IMR-90 (cell line): ENCODE data around the gene CAV3. TPM values are rescaled to one million over a fixed set of nuclear protein-coding genes. Genes with fewer than 3 reads are reported as not detected.

Experiments used
- ATAC-seq: fragments of 200-7000 bp; cut with Tn5 transposase; 2 replicates; pipeline ENCODE4 v1.9.1; 2020; ENCODE audit warnings: low read depth, mild to moderate bottlenecking, moderate library complexity
- Bru-seq: library from RNA; stranded (reverse); fragments of 400-500 nt; gene quantifications from one replicate; lab custom pipeline; 2021; lab: Mats Ljungman, UMichigan
- BruChase-seq, 2 experiments: library from RNA; stranded (reverse); fragments of 400-500 nt; gene quantifications; one replicate each; lab custom pipeline; 2021; lab: Mats Ljungman, UMichigan
- BruUV-seq: library from RNA; stranded (reverse); fragments of 400-500 nt; replicated peaks from 2 replicates; lab custom pipeline; 2021; lab: Mats Ljungman, UMichigan
- CTCF ChIA-PET: fragments of 300-600 bp; formaldehyde crosslinking; extraction: SDS; loops from one replicate; lab custom pipeline; 2021; ENCODE audit warnings: antibody characterized with exemption; lab: Yijun Ruan, JAX
- POLR2A ChIA-PET: fragments of 300-600 bp; sonication (Branson Sonifier 250); formaldehyde crosslinking; loops from one replicate; lab custom pipeline; 2022; ENCODE audit warnings: antibody characterized with exemption; ENCODE audit not compliant: unreplicated experiment; lab: Charles Lee
- DNase-seq: peaks from one replicate; pipeline ENCODE4 v3.0.0; 2013
- H2AFZ ChIP-seq: replicated peaks from 2 replicates; pipeline ENCODE3; 2013; ENCODE audit warnings: low read length, mild to moderate bottlenecking; ENCODE audit not compliant: poor library complexity
- H2AK5ac ChIP-seq: 2 replicates; pipeline ENCODE4 v1.6.1; 2013; ENCODE audit warnings: low read depth, low read length, inconsistent platforms
- H2AK9ac ChIP-seq: replicated peaks from 2 replicates; pipeline ENCODE3; 2013; ENCODE audit warnings: mild to moderate bottlenecking, low read depth, low read length, moderate library complexity; ENCODE audit not compliant: poor library complexity
- H2BK120ac ChIP-seq: 2 replicates; pipeline ENCODE4 v1.6.1; 2013; ENCODE audit warnings: low read depth, low read length, inconsistent platforms
- H2BK15ac ChIP-seq: 3 replicates; pipeline ENCODE4 v1.6.1; 2013; ENCODE audit warnings: low read depth, low read length, inconsistent platforms
- H2BK20ac ChIP-seq: 2 replicates; pipeline ENCODE4 v1.6.1; 2013; ENCODE audit warnings: low read depth, mild to moderate bottlenecking, inconsistent platforms, low read length, moderate library complexity
- H2BK5ac ChIP-seq: 2 replicates; pipeline ENCODE4 v1.6.1; 2013; ENCODE audit warnings: mild to moderate bottlenecking, low read depth, low read length, inconsistent platforms; ENCODE audit not compliant: poor library complexity, severe bottlenecking
- H3K14ac ChIP-seq: replicated peaks from 2 replicates; pipeline ENCODE4 v1.6.1; 2013; ENCODE audit warnings: low read depth, low read length, inconsistent platforms
- H3K18ac ChIP-seq: 2 replicates; pipeline ENCODE4 v1.6.1; 2013; ENCODE audit warnings: low read depth, low read length, control low read depth
- H3K23ac ChIP-seq: 2 replicates; pipeline ENCODE4 v1.6.1; 2013; ENCODE audit warnings: low read depth, low read length, inconsistent platforms
- H3K27ac ChIP-seq: 2 replicates; pipeline ENCODE4 v1.5.1; 2013; ENCODE audit warnings: mild to moderate bottlenecking, control low read depth, low read length; ENCODE audit not compliant: insufficient read depth
- H3K27me3 ChIP-seq: 2 replicates; pipeline ENCODE4 v1.6.1; 2013; ENCODE audit warnings: low read length; ENCODE audit not compliant: control insufficient read depth, insufficient read depth
- H3K36me3 ChIP-seq: 2 replicates; pipeline ENCODE4 v1.6.1; 2013; ENCODE audit warnings: low read length, mixed read lengths; ENCODE audit not compliant: control insufficient read depth, insufficient read depth
- H3K4ac ChIP-seq: 2 replicates; pipeline ENCODE4 v1.6.1; 2013; ENCODE audit warnings: low read depth, low read length, inconsistent platforms
- H3K4me1 ChIP-seq: 2 replicates; pipeline ENCODE4 v1.6.1; 2013; ENCODE audit warnings: low read length, mixed read lengths; ENCODE audit not compliant: control insufficient read depth, insufficient read depth
- H3K4me2 ChIP-seq: 2 replicates; pipeline ENCODE4 v1.6.1; 2013; ENCODE audit warnings: low read depth, mild to moderate bottlenecking, control low read depth, low read length, moderate library complexity
- H3K4me3 ChIP-seq: 2 replicates; pipeline ENCODE4 v1.5.1; 2013; ENCODE audit warnings: low read depth, mild to moderate bottlenecking, control low read depth, low read length, moderate library complexity; ENCODE audit not compliant: insufficient read depth
- H3K56ac ChIP-seq: 2 replicates; pipeline ENCODE4 v1.6.1; 2013; ENCODE audit warnings: low read length, inconsistent platforms; ENCODE audit not compliant: insufficient read depth; ENCODE audit errors: extremely low read depth
- H3K79me1 ChIP-seq, 2 experiments: 2 replicates each; pipeline ENCODE4 v1.6.1; 2013; ENCODE audit warnings: low read length in 2 of 2, inconsistent platforms in 1 of 2, low read depth in 1 of 2
- H3K9ac ChIP-seq: 2 replicates; pipeline ENCODE4 v1.6.1; 2013; ENCODE audit warnings: low read depth, low read length, control low read depth
- H3K9me1 ChIP-seq: 2 replicates; pipeline ENCODE4 v1.6.1; 2013; ENCODE audit warnings: low read length, inconsistent platforms; ENCODE audit not compliant: insufficient read depth
- H3K9me3 ChIP-seq: 2 replicates; pipeline ENCODE4 v1.6.1; 2013; ENCODE audit warnings: low read length; ENCODE audit not compliant: control insufficient read depth, insufficient read depth
- H4K20me1 ChIP-seq: 2 replicates; pipeline ENCODE4 v1.6.1; 2013; ENCODE audit warnings: low read length, inconsistent platforms; ENCODE audit not compliant: insufficient read depth
- H4K5ac ChIP-seq: 2 replicates; pipeline ENCODE4 v1.6.1; 2013; ENCODE audit warnings: mild to moderate bottlenecking, low read depth, low read length, control low read depth
- H4K8ac ChIP-seq, 2 experiments: 2 replicates each; pipeline ENCODE4 v1.6.1; 2013; ENCODE audit warnings: low read depth in 2 of 2, low read length in 2 of 2, control low read depth in 1 of 2, inconsistent platforms in 1 of 2
- H4K91ac ChIP-seq: 2 replicates; pipeline ENCODE4 v1.6.1; 2013; ENCODE audit warnings: low read depth, low read length, inconsistent platforms; ENCODE audit not compliant: insufficient read depth
- BHLHE40 ChIP-seq: fragments of 150-350 bp; IDR thresholded peaks from 2 replicates; pipeline ENCODE4 v1.6.1; 2016; ENCODE audit warnings: mild to moderate bottlenecking, low read depth, low read length
- CEBPB ChIP-seq: IDR thresholded peaks from 2 replicates; pipeline ENCODE4 v1.6.1; 2012; ENCODE audit warnings: low read depth, low read length, improper control_type of control experiment
- CHD1 ChIP-seq: IDR thresholded peaks from 2 replicates; pipeline ENCODE4 v1.6.1; 2012; ENCODE audit warnings: low read depth, low read length, improper control_type of control experiment
- FOS ChIP-seq: fragments of 150-350 bp; IDR thresholded peaks from 2 replicates; pipeline ENCODE4 v1.6.1; 2016; ENCODE audit warnings: low read depth, low read length
- MAFK ChIP-seq: IDR thresholded peaks from 2 replicates; pipeline ENCODE4 v1.6.1; 2012; ENCODE audit warnings: low read depth, low read length, improper control_type of control experiment
- MAZ ChIP-seq: IDR thresholded peaks from 2 replicates; pipeline ENCODE4 v1.6.1; 2012; ENCODE audit warnings: low read depth, mild to moderate bottlenecking, low read length, improper control_type of control experiment, moderate library complexity, borderline replicate concordance
- MXI1 ChIP-seq: IDR thresholded peaks from 2 replicates; pipeline ENCODE4 v1.6.1; 2012; ENCODE audit warnings: low read depth, mild to moderate bottlenecking, low read length, moderate library complexity, borderline replicate concordance
- NFE2L2 ChIP-seq: fragments of 150-350 bp; IDR thresholded peaks from 2 replicates; pipeline ENCODE4 v1.6.1; 2016; ENCODE audit warnings: low read depth, mild to moderate bottlenecking, low read length
- POLR2A ChIP-seq: IDR thresholded peaks from 2 replicates; pipeline ENCODE4 v1.6.1; 2012; ENCODE audit warnings: mild to moderate bottlenecking, low read depth, low read length
- RAD21 ChIP-seq: IDR thresholded peaks from 2 replicates; pipeline ENCODE4 v1.6.1; 2012; ENCODE audit warnings: low read length, improper control_type of control experiment
- RCOR1 ChIP-seq: IDR thresholded peaks from 2 replicates; pipeline ENCODE4 v1.6.1; 2012; ENCODE audit warnings: mild to moderate bottlenecking, low read length, improper control_type of control experiment; ENCODE audit not compliant: insufficient replicate concordance
- RFX5 ChIP-seq: IDR thresholded peaks from 2 replicates; pipeline ENCODE4 v1.8.0; 2012; ENCODE audit warnings: low read depth, mild to moderate bottlenecking, low read length, moderate library complexity
- SMC3 ChIP-seq: fragments of 150-350 bp; IDR thresholded peaks from 2 replicates; pipeline ENCODE4 v1.6.1; 2016; ENCODE audit warnings: low read depth, mild to moderate bottlenecking, antibody characterized with exemption, low read length, moderate library complexity
- WGBS, 2 experiments: methylation state at CpG; one replicate each; pipeline versions ENCODE4 v1.1.5 to v1.1.7; 2013; ENCODE audit warnings: missing lambda C conversion rate in 2 of 2; ENCODE audit not compliant: insufficient read length in 1 of 2; ENCODE audit errors: extremely low coverage in 2 of 2; 5-methylcytosine and 5-hydroxymethylcytosine counted together
- dilution Hi-C: fragments of 300-500 bp; cut with HindIII; formaldehyde crosslinking; loops from one replicate; pipeline ENCODE4 v1.14.3; 2018; ENCODE audit warnings: low sequenced_read_pairs; ENCODE audit not compliant: unreplicated experiment
- in situ Hi-C: fragments of 300-500 bp; cut with MboI; formaldehyde crosslinking; loops from 3 replicates; pipeline ENCODE4 v1.14.3; 2019; ENCODE audit warnings: low sequenced_read_pairs, inconsistent platforms, mixed read lengths
- intact Hi-C: fragments of 100-400 bp; cut with micrococcal nuclease; formaldehyde crosslinking; loops from 2 replicates; pipeline ENCODE4 v1.10.0; 2022
- long read RNA-seq: library from polyadenylated mRNA; unstranded; transcript quantifications from one replicate; pipeline ENCODE4 v2.0.0, GENCODE V29; 2021; ENCODE audit not compliant: unreplicated experiment
- polyA plus RNA-seq, 3 experiments: library from polyadenylated mRNA; depleted of rRNA; stranded (reverse); fragments of >200 nt; gene quantifications; 2 replicates each; pipeline ENCODE4 v1.2.3, GENCODE V29; 2012; ENCODE audit warnings: low replicate concordance in 1 of 3
- total RNA-seq: library from RNA; depleted of rRNA; stranded (reverse); fragments of >200 nt; gene quantifications from 2 replicates; pipeline ENCODE4 v1.2.3, GENCODE V29; 2012; rRNA removed
- TF ChIP-seq, protein P1 (sequence below): fragments of 150-350 bp; IDR thresholded peaks from 2 replicates; pipeline ENCODE4 v1.6.1; 2017; ENCODE audit warnings: mild to moderate bottlenecking, antibody characterized with exemption, low read length, low read depth
- TF ChIP-seq, protein P2 (sequence below): conservative IDR thresholded peaks from 2 replicates; pipeline ENCODE4 v1.5.1; 2012; ENCODE audit warnings: mild to moderate bottlenecking, low read depth, low read length, improper control_type of control experiment

Gene CAV3
- total RNA-seq (0.28 and 0.36 TPM in 2 replicates), polyA plus RNA-seq (2012; rRNA removed) (0.17 TPM in 1 of 2 replicates, not detected in the other), Bru-seq, nascent RNA (not detected), BruChase-seq, experiment 1, labeled RNA remaining after a 6-hour chase (not detected), BruChase-seq, experiment 2, labeled RNA remaining after a 2-hour chase (not detected)
- not detected in 2 replicates for polyA plus RNA-seq (2012; cell fraction: cytosol; rRNA removed)
- polyA plus RNA-seq (2012; cell fraction: nucleus; rRNA removed; ENCODE audit: low replicate concordance): not detected in 2 replicates
- long read RNA-seq: 0 reads

GRCh38 chr3:8733332-8734094 is at the start of gene CAV3:
Gene CAV3 (plus strand): TSS chr3:8733802. CDS start chr3:8733877, 75 bp downstream.
- POLR2A ChIA-PET: no interaction called here
- Histone ChIP-seq H3K4me1 (peaks cover 2% of the 10 kb centered on the region; the same call in 1 of the 2 replicates), H3K4me3 (no peak within 1 kb of the TSS), H3K56ac (no peak within 1 kb of the TSS), H2AK9ac (no peak within 1 kb of the TSS), H2BK15ac (no peak within 1 kb of the TSS), H3K9ac (no peak within 1 kb of the TSS), H3K27me3 (no peaks in the 10 kb centered on the region; the same call in 1 of the 2 replicates), H2AK5ac (no peak within 1 kb of the TSS), H4K8ac (no peak within 1 kb of the TSS), H3K36me3 (no peaks in the 10 kb centered on the region), H3K27ac (no peak within 1 kb of the TSS), H3K14ac (no peak within 1 kb of the TSS), H4K5ac (no peak within 1 kb of the TSS), H4K91ac (no peak within 1 kb of the TSS), H2BK120ac (no peak within 1 kb of the TSS), H2AFZ (peak within 1 kb of the TSS; percentile 79), H2BK20ac (no peak within 1 kb of the TSS), H3K4ac (no peak within 1 kb of the TSS), H4K20me1 (no peaks in the 10 kb centered on the region), H3K23ac (no peak within 1 kb of the TSS), H3K18ac (no peak within 1 kb of the TSS), H3K9me3 (no peaks in the 10 kb centered on the region), H2BK5ac (no peak within 1 kb of the TSS), H3K79me1 (no peaks in the 10 kb centered on the region), H3K4me2 (no peak within 1 kb of the TSS), H3K9me1 (no peaks in the 10 kb centered on the region)
- ATAC-seq: peak; percentile 22; the same call in 1 of the 2 replicates
- dilution Hi-C loops: no loop called here
- no peak for DNase-seq
- intact Hi-C loops: no loop called here
- CTCF ChIA-PET: interaction anchor here (0.6 kb wide), 1 partner anchor 1249 kb away, joined by 6 read pairs; no protein-coding TSS in a partner anchor
- no TSS peak for BruUV-seq
- 50% methylated on average over 10 of the region's 23 CpGs; no CpG with 5 or more reads in 1 of the 2 experiments for WGBS, 2 experiments
- in situ Hi-C loops: loop anchor here (25.0 kb wide), 1 partner anchor 296 kb away; no protein-coding TSS in a partner anchor
- TF ChIP-seq SMC3: no peak
- no peak for TF ChIP-seq MXI1
- TF ChIP-seq RFX5: no peak
- TF ChIP-seq CHD1: no peak
- TF ChIP-seq, protein P1, sequence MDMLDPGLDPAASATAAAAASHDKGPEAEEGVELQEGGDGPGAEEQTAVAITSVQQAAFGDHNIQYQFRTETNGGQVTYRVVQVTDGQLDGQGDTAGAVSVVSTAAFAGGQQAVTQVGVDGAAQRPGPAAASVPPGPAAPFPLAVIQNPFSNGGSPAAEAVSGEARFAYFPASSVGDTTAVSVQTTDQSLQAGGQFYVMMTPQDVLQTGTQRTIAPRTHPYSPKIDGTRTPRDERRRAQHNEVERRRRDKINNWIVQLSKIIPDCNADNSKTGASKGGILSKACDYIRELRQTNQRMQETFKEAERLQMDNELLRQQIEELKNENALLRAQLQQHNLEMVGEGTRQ: no peak
- no peak for TF ChIP-seq FOS
- TF ChIP-seq BHLHE40: no peak
- TF ChIP-seq POLR2A: no peak
- no peak for TF ChIP-seq NFE2L2
- TF ChIP-seq MAZ: no peak
- no peak for TF ChIP-seq CEBPB
- TF ChIP-seq, protein P2, sequence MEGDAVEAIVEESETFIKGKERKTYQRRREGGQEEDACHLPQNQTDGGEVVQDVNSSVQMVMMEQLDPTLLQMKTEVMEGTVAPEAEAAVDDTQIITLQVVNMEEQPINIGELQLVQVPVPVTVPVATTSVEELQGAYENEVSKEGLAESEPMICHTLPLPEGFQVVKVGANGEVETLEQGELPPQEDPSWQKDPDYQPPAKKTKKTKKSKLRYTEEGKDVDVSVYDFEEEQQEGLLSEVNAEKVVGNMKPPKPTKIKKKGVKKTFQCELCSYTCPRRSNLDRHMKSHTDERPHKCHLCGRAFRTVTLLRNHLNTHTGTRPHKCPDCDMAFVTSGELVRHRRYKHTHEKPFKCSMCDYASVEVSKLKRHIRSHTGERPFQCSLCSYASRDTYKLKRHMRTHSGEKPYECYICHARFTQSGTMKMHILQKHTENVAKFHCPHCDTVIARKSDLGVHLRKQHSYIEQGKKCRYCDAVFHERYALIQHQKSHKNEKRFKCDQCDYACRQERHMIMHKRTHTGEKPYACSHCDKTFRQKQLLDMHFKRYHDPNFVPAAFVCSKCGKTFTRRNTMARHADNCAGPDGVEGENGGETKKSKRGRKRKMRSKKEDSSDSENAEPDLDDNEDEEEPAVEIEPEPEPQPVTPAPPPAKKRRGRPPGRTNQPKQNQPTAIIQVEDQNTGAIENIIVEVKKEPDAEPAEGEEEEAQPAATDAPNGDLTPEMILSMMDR: no peak
- TF ChIP-seq RCOR1: no peak
- no peak for TF ChIP-seq MAFK
- TF ChIP-seq RAD21: no peak
